ENCODE results near the gene SERPINA4.

SERPINA4 gene

GRCh38 chr14:94617366-94617941, 56.2 kb downstream of the SERPINA4 start:
- ChIA-PET POLR2A (no interaction called here), CTCF (interaction anchor here (0.5 to 0.6 kb wide), 2 partner anchors 21 to 24 kb away, joined by 3 read pairs; no protein-coding TSS in a partner anchor)
- TF ChIP-seq TSHZ1 (tag by site-specific recombination; IDR thresholded peaks at IDR 0.05; ENCODE audit: borderline replicate concordance) = no peak
- no peak for TF ChIP-seq ZNF354C (tag by site-specific recombination; IDR thresholded peaks at IDR 0.05; ENCODE audit: borderline replicate concordance, low read depth)
- TF ChIP-seq ZNF2 (tag by site-specific recombination; IDR thresholded peaks at IDR 0.05) = no peak
- no peak for TF ChIP-seq ZNF280C (tag by site-specific recombination; IDR thresholded peaks at IDR 0.05)
- TF ChIP-seq ZNF600 (tag by site-specific recombination; IDR thresholded peaks at IDR 0.05) = no peak
- TF ChIP-seq ZNF792 (tag by site-specific recombination; IDR thresholded peaks at IDR 0.05) = no peak
- TF ChIP-seq PRDM6 (tag by site-specific recombination; IDR thresholded peaks at IDR 0.05) = no peak
- no peak for TF ChIP-seq ZNF530 (tag by site-specific recombination; IDR thresholded peaks at IDR 0.05; ENCODE audit: low read depth)
- no peak for TF ChIP-seq ZNF785 (tag by site-specific recombination; IDR thresholded peaks at IDR 0.05)
- TF ChIP-seq ZNF148 (tag by site-specific recombination; IDR thresholded peaks at IDR 0.05; ENCODE audit: borderline replicate concordance) = no peak
- no peak for TF ChIP-seq ZNF37A (tag by site-specific recombination; IDR thresholded peaks at IDR 0.05)
- TF ChIP-seq ZNF692 (tag by site-specific recombination; IDR thresholded peaks at IDR 0.05) = no peak
- TF ChIP-seq RBAK (tag by site-specific recombination; IDR thresholded peaks at IDR 0.05) = no peak
- TF ChIP-seq ZNF23 (tag by site-specific recombination; IDR thresholded peaks at IDR 0.05; ENCODE audit: borderline replicate concordance) = no peak
- TF ChIP-seq ZNF548 (tag by site-specific recombination; IDR thresholded peaks at IDR 0.05) = no peak
- H3K4me3 ChIP-seq (ENCODE audit: low read depth, low read length) = no peak overlapping the region
- no peaks in the 10 kb centered on the region for H3K36me3 ChIP-seq (ENCODE audit: control insufficient read depth in 2 of 2, insufficient read depth in 1 of 2, low read length in 2 of 2)
- H3K27ac ChIP-seq (ENCODE audit: extremely low read depth, low read depth, low read length) = no peak overlapping the region
- no peaks in the 10 kb centered on the region for H3K9me3 ChIP-seq (ENCODE audit: control insufficient read depth, insufficient read depth, low read depth, low read length)
- H3K4me1 ChIP-seq (ENCODE audit: control insufficient read depth, insufficient read depth, low read length) = no peaks in the 10 kb centered on the region

Measured in HEK293 (cell line).